ENCODE data around the gene SERPINB2.

GRCh38 chr18:63882333-63883141 lies 5.0 kb upstream of the SERPINB2 start:
- no peak for TF ChIP-seq EZH2 (IDR thresholded peaks at IDR 0.05)
- TF ChIP-seq CTCF (IDR thresholded peaks at IDR 0.05) = no peak
- no peak for TF ChIP-seq EZH2phosphoT487 (IDR thresholded peaks at IDR 0.05)
